ENCODE results near the gene ENTPD2.
"Not testable (repeated sequence)": the region's sequence is repeated elsewhere in the genome, so short reads cannot be mapped to it uniquely, and the experiment has no call there.

The ENTPD2 gene

DNA sequence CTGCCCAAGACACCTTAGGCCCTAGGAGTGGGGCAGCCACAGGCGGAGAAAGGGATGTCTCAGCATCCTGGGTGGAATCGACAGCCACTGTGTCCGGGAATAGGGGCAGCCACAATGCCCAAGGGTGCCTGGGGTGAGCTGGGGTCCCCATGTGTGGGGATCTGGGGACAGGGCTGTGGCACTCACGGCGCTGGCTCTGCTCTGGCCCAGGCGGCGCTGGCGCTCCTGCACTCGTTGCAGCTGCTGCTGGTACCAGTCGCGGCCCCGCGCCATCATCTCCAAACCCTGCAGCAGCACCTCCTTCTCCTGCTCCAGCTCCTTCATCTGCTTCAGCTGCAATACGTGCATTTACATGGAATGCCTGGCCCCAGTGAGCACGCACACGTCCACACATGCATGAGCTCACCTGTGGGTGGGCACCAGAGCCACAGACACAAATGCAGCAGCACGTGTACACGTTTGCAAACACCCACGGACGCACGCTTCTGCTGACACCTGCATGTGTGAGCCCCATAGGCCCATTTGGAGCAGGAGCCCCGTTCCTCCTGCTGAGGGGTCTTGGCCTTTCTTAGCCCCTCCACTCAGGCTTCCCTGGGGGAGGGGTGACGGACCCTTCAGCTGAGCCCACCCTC lies 11.6 kb upstream of the ENTPD2 start:
- no peak for DNase-seq (ENCODE audit: low read depth in 2 of 2, low spot score in 1 of 2)

DNA sequence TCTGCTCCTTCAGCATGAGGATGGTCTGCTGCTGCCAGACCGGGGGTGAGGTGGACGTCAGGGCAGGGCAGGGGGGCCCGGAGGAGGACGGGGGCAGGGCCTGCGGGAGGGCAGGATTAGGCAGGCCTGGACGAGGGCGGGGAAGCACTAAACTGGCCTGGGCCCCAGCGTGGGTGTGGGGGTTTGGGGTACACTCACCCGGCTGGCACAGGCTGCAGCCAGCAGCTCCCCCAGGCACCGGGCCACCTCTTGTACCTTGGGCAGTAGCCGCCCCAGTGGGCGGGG lies 11.0 kb upstream of the ENTPD2 start:
- no peak for DNase-seq (ENCODE audit: low read depth in 2 of 2, low spot score in 1 of 2)

DNA sequence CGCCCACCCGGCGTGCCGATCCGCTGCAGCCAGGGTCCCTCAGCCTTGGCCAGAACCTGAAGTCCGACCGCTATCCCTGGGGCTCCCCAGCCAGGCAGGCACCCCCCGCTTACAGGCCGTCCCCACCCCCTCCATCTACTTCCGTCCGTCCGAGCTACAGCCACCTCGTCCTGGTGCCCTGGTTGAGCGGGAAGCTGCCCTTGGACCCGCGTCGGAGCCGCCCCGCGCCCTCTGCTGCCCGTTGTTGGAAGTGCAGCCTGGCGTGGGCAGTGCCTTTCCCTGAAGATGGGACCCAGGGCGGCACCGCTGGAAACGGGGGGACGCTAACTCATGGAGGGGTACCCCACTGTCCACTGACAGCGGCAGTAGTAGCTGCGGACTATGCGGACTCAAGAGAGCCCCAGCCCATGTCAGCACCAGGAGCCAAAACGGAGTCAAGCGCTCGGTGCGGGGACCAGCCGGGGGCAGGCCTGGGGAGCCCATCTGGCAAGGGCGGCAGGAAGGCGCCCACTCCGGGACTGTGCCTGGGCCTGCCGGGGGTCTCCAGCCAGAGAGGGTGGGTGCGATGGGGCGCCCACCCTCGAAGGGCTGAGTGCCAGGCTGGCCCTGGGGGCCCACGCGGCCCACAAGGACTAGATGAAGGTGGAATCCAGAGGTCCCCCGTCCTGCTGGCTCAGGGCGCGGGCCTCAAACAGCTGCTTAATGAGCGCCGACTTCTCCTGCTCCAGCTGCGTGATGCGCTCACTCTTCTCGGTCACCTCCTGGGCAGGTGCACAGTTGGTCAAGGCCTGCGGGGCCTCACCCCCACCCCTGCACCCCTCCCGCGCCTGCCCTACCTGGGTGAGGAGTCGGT lies 10.4 kb upstream of the ENTPD2 start:
- DNase-seq (ENCODE audit: low read depth in 2 of 2, low spot score in 1 of 2): peak in 1 of 2 donors; percentile 42

DNA sequence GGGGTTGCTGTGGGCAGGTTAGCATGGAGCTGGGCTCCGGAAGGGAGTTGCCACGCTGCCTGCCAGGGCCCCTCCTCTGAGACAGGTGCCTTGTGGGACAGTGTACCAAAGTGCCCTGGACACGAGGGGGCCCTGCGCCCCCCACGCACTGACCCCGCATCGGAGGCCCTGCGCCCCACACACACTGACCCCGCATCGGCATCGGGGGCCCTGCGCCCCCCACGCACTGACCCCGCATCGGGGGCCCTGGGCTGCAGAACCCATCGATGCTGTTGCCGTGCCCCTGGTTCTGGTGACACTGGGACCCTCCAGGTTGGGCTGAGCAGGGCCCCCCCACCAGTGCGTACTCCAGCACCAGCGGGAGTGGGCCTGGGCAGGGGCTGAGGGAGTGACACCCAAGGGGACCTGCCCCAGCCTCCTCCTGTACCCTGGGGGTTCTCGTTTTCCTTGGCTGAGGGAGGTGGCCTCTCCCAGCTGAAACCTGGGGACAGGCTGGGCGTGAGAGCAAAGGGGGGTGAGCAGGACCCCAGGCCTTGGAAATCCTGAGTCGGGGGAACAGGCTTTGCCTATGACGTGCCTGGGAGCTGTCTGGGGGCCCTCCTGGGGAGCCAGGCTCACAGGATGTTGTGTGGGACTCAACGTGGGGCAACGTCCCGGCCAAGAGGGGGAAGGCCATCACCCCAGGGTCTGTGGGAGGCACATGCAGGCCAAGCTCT lies 9.6 kb upstream of the ENTPD2 start:
- no peak for DNase-seq (ENCODE audit: low read depth in 2 of 2, low spot score in 1 of 2)

DNA sequence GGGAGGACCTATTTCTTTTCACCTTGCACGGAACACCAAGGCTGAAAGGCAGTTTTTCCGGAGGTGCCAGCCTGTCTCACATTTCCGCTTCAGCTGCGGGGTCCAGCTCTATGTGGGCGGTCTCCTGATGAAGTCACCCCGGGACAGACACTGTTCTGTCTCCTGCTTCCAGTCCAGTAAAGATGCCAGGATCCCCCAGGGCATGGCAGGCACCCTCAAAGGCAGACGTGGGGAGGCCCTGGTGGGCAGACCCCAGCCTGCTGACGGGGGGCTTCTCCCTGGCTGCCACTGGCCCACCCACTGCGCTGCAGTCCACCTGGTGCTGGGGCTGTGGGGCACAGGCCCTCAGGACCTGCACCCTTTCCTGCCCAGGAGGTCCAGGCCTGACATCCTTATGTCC lies 8.9 kb upstream of the ENTPD2 start:
- not testable (repeated sequence) for DNase-seq (ENCODE audit: low read depth in 2 of 2, low spot score in 1 of 2)

DNA sequence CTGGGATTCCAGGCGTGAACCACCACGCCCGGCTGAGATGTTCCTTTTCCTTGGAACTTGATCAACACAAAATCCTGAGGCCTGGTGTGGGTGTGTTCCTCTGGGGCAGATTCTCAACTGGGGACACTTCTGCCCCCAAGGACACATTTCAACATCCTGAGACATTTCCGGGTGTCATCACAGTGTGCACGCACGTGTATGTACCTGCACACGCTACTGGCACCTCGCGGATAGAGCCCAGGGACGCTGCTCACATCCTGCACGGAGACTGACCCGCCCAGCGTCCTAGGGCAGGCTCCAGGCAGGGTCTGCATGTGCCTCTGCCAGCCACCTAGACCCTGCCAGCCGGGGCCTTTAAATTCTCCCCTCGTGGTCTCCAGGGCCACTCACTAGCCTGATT lies 8.5 kb upstream of the ENTPD2 start:
- DNase-seq (ENCODE audit: low read depth in 2 of 2, low spot score in 1 of 2): no peak

DNA sequence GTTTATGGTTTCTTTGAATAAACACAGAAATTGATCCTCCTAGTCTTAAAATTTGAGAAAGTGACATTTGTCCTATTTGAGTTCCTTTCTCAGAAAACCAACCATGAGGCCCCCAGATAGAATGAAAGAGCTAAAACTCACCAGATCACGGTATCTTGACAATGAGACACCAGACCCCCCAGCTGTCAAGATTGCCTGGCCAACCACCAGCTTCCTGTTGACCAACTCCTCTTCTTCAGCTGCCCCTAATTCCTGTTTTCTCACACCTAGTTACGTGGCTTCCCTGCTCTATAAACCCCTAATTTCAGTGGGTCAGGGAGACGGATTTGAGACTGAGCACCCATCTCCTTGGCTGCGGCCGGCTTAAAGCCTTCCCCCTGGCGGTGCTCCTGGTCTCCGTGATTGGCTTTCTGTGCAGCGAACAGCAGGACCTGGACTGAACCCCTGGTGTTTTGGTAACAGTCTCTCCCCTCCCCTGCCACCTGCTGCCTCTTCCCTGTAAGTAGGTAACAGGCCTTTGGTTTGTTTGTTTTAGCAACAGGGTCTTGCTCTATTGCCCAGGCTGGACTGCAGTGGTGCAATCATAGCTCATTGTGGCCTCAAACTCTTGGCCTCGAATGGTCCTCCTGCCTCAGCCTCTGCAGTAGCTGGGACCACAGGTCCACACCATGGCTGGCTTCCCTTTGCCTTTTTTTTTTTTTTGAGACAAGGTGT lies 4.8 kb upstream of the ENTPD2 start:
- no peak for DNase-seq (ENCODE audit: low read depth in 2 of 2, low spot score in 1 of 2)

DNA sequence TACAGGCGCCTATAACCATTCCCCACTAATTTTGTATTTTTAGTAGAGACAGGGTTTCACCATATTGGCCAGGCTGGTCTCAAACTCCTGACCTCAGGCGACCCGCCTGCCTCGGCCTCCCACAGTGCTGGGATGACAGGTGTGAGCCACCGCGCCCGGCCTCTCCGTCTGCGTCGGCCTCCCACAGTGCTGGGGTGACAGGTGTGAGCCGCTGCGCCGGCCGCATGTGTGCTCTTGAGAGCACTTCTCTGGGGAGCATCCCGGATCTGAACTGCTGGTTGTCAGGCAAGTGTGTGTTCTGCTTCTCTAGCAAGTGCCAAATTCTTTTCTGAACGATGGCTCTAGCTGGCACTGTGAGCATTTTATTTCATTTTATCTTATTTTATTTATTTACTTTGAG lies 3.7 kb upstream of the ENTPD2 start:
- no peak for DNase-seq (ENCODE audit: low read depth in 2 of 2, low spot score in 1 of 2)

DNA sequence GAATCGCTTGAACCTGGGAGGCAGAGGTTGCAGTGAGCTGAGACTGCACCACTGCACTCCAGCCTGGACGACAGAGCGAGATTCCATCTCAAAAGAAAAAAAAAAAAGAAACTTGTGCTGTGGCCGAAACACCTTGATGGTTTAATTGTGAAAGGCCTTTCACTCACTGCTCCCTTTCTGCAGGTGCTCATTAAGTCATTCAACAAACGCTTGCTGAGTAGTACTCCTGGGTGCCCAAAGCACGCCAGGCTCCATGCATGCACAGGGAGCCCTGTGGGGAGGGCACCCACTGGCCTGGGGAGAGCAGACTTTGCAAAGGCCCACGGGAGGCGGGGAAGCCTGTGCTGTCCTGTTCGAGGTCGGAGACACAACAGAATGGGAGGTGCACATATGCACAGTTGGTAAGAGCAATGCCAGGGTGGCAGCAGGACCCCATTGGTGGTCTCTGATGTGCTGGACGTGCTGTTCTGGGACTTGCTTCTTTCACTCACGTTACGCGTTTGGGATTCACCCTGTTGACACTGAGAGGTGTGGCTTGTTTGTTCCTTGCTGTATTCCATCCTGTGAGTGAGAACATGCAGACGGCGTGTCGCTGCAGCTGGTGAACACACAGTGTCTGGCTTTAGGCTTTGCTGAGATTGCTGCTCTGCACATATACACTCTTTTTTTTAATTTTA lies 3.0 kb upstream of the ENTPD2 start:
- DNase-seq (ENCODE audit: low read depth in 2 of 2, low spot score in 1 of 2): no peak

DNA sequence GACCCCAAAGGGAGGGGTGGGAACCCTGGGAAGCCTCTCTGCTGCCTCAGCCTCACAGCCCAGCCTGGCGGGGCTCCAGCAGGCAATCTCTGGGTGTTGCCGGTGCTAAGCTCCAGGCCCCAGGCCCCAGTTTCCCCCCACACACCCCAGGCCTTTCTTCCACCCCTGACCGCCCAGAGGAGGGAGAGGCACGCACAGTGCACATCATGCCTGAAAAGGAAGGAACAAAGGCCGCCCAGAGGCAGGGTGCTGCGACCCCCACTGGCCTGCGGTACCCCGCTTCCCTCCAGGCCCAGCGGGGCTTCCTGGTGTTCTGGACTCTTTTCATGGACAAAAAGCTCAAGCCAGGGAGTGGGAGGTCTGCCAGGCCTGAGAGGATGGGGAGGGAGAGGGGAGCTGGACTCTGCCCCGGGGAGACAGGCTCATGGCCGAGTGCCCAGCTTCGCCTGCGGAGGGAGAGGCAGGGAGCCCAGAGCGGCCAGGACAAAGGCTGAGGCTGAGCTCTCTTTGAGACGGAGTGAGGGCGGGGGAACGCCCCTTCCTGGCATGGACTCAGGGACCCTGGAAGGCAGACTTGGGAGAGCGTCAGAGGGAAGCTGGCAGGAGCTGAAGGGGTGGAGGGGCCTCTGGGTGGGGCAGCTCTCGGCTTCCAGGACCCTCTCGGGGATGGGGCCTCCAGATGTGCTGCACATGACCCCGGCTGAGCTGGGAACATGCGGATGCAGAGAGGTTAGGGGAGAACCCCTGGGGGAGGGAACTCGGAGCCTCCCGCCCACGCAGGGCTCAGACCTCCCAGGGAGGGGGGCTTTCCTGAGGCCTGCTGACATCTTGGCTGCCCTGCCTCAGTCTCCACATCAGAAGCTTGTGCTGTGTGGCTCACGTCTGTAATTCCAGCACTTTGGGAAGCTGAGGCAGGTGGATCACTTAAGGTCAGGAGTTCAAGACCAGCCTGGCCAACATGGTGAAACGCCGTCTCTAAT lies 1.8 kb upstream of the ENTPD2 start:
- DNase-seq (ENCODE audit: low read depth in 2 of 2, low spot score in 1 of 2): no peak

DNA sequence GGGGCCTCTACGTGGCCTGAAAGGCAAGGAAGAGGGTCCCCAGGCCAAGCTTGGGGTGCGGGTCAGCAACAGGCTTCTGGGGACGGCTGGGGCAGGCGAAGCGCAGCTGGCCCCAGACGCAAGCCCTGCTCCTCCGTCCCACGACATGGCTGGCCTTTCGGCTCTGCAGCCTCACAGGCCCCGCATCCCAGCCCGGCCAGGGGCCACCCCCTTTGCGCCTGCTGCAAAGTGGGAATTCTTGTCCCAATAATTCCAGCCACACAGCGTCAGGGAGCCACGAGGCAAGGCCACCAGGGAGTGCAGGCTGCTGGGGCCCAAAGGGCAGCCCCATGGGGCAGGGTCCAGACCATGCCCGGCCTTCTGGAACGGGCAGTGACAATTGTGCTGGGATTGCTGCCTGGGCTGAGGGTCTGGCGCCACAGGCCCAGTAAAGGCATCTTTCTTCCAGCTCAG lies 1.1 kb upstream of the ENTPD2 start:
- DNase-seq (ENCODE audit: low read depth in 2 of 2, low spot score in 1 of 2): no peak

DNA sequence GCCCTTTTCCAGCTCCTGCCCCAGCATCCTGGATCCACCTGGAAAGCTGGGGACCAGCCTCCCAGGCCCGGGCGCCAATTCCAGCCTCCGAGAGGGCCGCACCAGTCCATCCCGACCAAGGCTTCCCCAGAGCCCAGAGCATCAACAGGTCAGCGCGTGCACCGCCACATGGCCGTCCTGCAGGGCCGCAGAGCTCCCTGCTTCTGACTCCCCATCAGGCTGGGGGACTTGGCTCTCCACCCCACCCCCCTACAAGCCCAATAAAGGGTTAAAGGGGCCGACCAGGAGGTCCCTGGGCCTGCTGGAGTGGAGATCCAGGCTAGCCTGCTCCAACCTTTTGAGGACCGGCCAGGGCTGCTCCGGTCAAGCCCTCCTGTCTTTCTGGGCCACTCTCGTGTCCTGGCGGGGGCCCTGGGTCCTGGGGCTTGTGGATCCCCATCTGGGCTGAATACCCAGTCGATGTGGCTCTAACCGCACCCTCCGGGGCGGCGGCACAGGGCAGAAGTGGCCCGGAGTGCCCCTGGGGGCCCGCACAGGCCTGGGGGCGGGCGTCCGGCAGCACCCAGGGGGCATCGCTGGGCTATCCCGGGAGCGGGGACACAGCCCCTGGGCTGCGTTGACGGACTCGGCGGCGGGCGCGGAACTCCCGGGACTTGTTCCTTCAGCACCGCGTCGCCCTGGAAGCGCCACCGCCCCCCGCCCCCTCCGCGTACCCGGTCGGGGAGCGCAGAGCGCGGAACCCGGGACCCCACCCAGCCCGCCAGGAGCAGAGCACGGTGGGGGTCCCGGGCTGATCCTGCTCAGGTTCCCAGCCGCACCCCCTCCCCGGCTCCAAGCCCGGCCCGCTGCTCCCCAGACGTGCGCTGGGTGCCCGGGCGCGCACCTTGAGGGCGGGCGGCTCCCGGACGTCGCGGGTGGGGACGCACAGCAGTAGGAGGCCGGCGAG lies 590 bp downstream of the ENTPD2 start:
- DNase-seq (ENCODE audit: low read depth in 2 of 2, low spot score in 1 of 2): no peak

DNA sequence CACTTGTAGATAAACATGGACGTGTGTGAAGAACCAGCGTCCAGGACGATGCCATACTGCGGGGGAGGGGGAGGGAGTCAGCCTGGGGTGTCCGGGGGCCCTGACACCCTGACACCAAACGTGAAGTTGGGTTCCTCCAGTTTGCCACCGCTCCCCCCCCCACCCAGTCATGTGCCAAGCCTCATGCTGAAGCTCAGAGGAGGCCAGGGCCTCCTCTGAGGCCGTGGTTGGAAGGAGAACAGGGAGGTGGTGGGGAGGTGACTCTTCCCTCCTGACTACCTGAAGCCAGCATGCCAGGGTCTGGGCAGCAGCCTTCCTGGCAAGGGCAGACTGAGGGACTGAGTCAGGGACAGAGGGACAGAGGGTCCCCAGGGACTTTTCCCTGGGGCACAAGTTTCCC lies 1.6 kb downstream of the ENTPD2 start:
- no peak for DNase-seq (ENCODE audit: low read depth in 2 of 2, low spot score in 1 of 2)

DNA sequence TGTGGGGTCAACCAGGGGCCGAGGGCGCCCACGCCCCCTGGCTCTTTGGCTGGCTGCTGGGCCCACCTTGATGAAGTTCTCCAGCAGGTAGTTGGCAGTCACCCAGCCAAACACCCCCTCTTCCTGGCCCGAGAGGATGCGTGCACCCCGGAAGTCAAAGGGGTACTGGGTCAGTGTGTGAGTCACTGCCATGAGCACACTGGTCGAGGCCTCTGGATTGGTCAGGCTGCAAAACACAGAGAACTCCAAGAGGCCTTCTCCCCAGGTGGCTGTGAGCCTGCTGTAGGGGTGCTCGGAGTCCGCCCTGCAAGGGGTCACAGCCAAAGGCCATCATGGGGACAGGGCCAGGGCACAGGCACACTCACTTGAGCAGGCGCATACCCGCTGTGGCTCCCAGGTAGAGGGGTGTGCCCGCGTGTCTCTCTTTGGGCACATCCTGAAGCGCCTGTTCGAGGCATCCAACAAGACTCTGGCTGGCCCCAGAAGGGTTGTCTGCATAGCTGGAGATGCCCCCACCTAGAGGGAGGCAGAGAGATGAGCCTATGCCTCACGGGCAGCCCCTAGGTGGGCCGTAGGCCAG lies 2.6 kb downstream of the ENTPD2 start:
- DNase-seq (ENCODE audit: low read depth in 2 of 2, low spot score in 1 of 2): no peak

DNA sequence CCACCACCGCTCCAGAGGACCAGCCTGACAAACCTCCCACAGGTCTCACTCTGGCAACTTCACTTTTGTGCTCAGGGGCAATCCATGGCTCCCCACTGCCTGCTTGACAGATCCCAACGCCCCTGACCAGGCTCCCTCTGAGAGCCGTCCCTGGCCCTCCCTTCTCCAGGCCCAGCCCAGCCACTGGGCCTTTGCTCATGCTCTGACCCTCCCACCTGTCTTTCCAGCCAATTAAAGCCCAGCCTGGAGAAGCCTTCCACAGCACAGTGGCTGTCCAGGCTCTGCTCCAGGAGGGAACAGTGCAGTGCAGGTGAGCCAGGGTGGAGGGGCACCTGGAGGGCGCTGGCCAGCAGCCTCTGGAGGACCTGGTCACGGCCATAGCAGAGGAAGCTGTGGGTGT lies 3.3 kb downstream of the ENTPD2 start:
- DNase-seq (ENCODE audit: low read depth in 2 of 2, low spot score in 1 of 2): no peak

DNA sequence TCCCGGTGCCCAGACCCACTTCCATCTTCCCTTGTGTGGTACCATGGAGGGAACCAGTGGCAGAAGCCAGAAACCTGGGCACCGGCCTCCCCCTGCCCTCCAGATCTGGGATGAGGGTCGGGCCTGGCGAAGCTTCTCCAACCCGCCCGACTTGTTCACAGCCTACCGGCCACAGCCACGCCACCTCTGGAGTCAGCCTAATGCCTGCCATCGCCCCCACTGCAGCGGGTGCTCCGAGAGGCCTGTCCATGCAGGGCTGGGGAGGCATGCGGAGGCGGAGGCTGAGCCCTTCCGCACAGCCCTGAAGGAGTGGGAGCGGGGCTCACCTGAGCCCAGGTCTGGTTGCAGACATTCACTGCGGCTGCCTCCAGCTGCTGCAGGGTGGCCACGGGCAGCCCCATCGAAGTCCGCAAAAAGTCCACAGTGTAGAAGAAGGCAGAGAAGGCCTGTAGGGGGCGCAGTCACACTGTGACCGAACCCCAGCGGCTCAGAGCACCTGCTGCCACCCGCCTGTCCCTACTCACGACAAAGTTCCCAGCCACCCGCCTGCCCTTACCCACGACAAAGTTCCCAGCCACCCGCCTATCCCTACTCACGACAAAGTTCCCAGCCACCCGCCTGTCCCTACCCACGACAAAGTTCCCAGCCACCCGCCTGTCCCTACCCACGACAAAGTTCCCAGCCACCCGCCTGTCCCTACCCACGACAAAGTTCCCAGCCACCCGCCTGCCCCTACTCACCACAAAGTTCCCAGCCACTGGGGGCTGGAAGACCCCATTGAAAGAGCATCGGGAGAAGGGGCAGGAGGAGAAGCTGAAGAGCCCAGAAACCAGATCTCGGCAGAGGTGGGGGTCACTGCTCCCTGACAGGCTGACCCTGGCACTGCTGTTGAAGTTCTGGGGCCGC lies 4.1 kb downstream of the ENTPD2 start:
- DNase-seq (ENCODE audit: low read depth in 2 of 2, low spot score in 1 of 2): no peak
